CD4-positive, alpha-beta T cell (primary cell): ENCODE data around the gene FYN. TPM values are rescaled to one million over a fixed set of nuclear protein-coding genes. Genes with fewer than 3 reads are reported as not detected.
A peak's percentile ranks its signal among the peaks of the same experiment; 100 is the strongest.

Experiments
- ATAC-seq: fragments of 200-7000 bp; cut with Tn5 transposase; one replicate; pipeline ENCODE4 v1.10.0; 2022; ENCODE audit warnings: mild to moderate bottlenecking; ENCODE audit not compliant: poor library complexity
- CTCF ChIA-PET: fragments of 350-600 bp; sonication (Branson Sonifier 250); formaldehyde crosslinking; loops from one replicate; lab custom pipeline; 2021; ENCODE audit warnings: antibody characterized with exemption, inconsistent platforms; lab: Charles Lee
- POLR2A ChIA-PET: fragments of 350-600 bp; sonication (Branson Sonifier 250); formaldehyde crosslinking; loops from one replicate; lab custom pipeline; 2021; ENCODE audit warnings: antibody characterized with exemption, inconsistent platforms; lab: Charles Lee
- DNase-seq, 14 experiments: peaks; one replicate each; pipeline ENCODE4 v3.0.0-alpha.2; 2013 to 2020; ENCODE audit warnings: mixed read lengths in 2 of 14
- H3K27ac ChIP-seq, 2 donors: one replicate each; pipeline versions ENCODE4 v1.5.1 to v1.7.0; 2013; ENCODE audit warnings: low read length in 2 of 2, low read depth in 1 of 2, mild to moderate bottlenecking in 1 of 2
- H3K27me3 ChIP-seq, 2 experiments: 1 replicate in 1 of 2; 2 replicates in 1 of 2; pipeline versions ENCODE4 v1.6.1 to v1.7.0; 2013; ENCODE audit warnings: low read length in 2 of 2, control low read depth in 1 of 2, mild to moderate bottlenecking in 1 of 2, moderate library complexity in 1 of 2; ENCODE audit not compliant: insufficient read depth in 2 of 2, control insufficient read depth in 1 of 2
- H3K36me3 ChIP-seq: one replicate; pipeline ENCODE4 v1.6.1; 2013; ENCODE audit warnings: low read length, control low read depth; ENCODE audit not compliant: insufficient read depth
- H3K4me1 ChIP-seq: one replicate; pipeline ENCODE4 v1.6.1; 2013; ENCODE audit warnings: low read length, control low read depth; ENCODE audit not compliant: insufficient read depth
- H3K4me3 ChIP-seq: one replicate; pipeline ENCODE4 v1.5.1; 2013; ENCODE audit warnings: mild to moderate bottlenecking, low read length, moderate library complexity
- H3K9me3 ChIP-seq, 2 experiments: 1 replicate in 1 of 2; 2 replicates in 1 of 2; pipeline versions ENCODE4 v1.6.1 to v1.7.0; 2013; ENCODE audit warnings: low read length in 2 of 2, mild to moderate bottlenecking in 2 of 2, control low read depth in 1 of 2, moderate library complexity in 1 of 2; ENCODE audit not compliant: control insufficient read depth in 1 of 2, insufficient read depth in 1 of 2
- H3K27ac Mint-ChIP-seq: one replicate; pipeline ENCODE4 v1.8.0; 2020; ENCODE audit warnings: mixed read lengths
- H3K27me3 Mint-ChIP-seq: one replicate; pipeline ENCODE4 v1.8.0; 2021; ENCODE audit warnings: mixed read lengths
- H3K36me3 Mint-ChIP-seq: one replicate; pipeline ENCODE4 v1.8.0; 2021; ENCODE audit warnings: low read depth, mixed read lengths
- H3K4me1 Mint-ChIP-seq: one replicate; pipeline ENCODE4 v1.8.0; 2021; ENCODE audit warnings: low read depth, mixed read lengths
- H3K4me3 Mint-ChIP-seq: one replicate; pipeline ENCODE4 v1.8.0; 2020; ENCODE audit warnings: mild to moderate bottlenecking, mixed read lengths
- H3K9me3 Mint-ChIP-seq: one replicate; pipeline ENCODE4 v1.8.0; 2020; ENCODE audit warnings: mixed read lengths
- CTCF ChIP-seq: fragments of 200-600 bp; IDR thresholded peaks from one replicate; pipeline ENCODE4 v1.8.0; 2022; ENCODE audit warnings: antibody characterized with exemption, mild to moderate bottlenecking
- intact Hi-C, 2 experiments: fragments of 100-400 bp; cut with DNase I in 1 of 2; cut with micrococcal nuclease in 1 of 2; formaldehyde crosslinking; loops; one replicate each; pipeline versions ENCODE4 v1.15.1 to v1.9.0; 2023 to 2025; cut with DNase I, micrococcal nuclease
- total RNA-seq, 174 experiments: library from RNA in 2 of 174; stranded (reverse) in 2 of 174; gene quantifications; one replicate each; pipeline ENCODE4 v1.2.3 and lab custom pipeline; 2021 to 2026

FYN gene
- total RNA-seq, 2 experiments from 2014 or later = 419 TPM

GRCh38 chr6:111732390-111732789 is 140.9 kb downstream of the FYN start:
- Mint-ChIP-seq H3K9me3 (peaks cover 11% of the 10 kb centered on the region), H3K27ac (peak overlapping the region; percentile 93), H3K4me3 (no peak overlapping the region), H3K36me3 (peaks cover 93% of the 10 kb centered on the region), H3K27me3 (no peaks in the 10 kb centered on the region), H3K4me1 (peaks cover 88% of the 10 kb centered on the region)
- DNase-seq (no peak), ATAC-seq (no peak)
- intact Hi-C loops = no loop called here
- no peak for TF ChIP-seq CTCF
- CTCF ChIA-PET = no interaction called here
- Histone ChIP-seq H3K27ac (peak overlapping the region; percentile 5 to 56), H3K36me3 (peaks cover 54% of the 10 kb centered on the region), H3K4me1 (peaks cover 78% of the 10 kb centered on the region), H3K4me3 (no peak overlapping the region), H3K27me3 (no peaks in the 10 kb centered on the region), H3K9me3 (peaks cover 9 to 13% of the 10 kb centered on the region in 2 experiments)
- POLR2A ChIA-PET = interaction anchor here (0.6 kb wide), 1 partner anchor 43 kb away, joined by 3 read pairs; no protein-coding TSS in a partner anchor

DNA sequence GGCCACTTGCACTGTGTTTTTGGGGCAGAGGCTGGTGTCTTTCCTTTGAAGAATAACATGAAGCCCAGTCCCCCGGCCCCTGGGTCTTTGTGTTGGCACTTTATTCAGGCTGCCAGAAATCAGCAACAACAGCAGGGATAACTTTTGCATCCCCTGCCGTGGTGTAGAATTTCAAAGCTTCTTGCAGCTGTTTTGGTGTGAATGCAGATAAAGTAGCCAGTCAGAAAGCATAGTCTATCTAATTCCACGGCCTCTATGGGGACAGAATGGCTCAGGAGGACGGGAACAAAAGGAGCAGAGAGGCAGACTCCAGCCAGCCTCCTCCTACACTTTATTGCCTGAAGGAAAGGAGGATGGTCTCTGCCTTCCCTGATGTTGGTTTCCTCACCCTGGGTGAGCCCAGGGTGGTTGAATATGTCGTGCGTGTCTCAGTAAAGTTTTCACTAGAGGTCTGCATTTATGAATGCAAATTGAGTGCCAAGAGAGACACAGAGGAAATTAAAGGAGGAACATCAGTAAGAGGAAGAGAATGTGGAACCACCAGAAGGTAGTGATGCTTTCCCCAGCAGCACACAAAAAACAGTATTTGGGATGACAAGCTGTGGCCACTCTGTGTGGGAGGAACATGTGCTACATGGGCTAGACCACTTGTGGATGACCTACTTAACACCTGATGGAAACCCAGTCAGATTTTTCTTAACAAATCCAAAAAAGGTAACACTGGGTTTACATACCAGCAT is 141.6 kb downstream of the FYN start:
- Mint-ChIP-seq H3K36me3 (peaks cover 93% of the 10 kb centered on the region), H3K4me1 (peaks cover 88% of the 10 kb centered on the region), H3K4me3 (no peak overlapping the region), H3K27ac (peak overlapping the region; percentile 93), H3K27me3 (no peaks in the 10 kb centered on the region), H3K9me3 (peaks cover 11% of the 10 kb centered on the region)
- H3K4me1 ChIP-seq = peaks cover 72% of the 10 kb centered on the region
- TF ChIP-seq CTCF = no peak
- H3K9me3 ChIP-seq = peaks cover 9 to 13% of the 10 kb centered on the region in 2 experiments
- ChIA-PET CTCF (no interaction called here), POLR2A (interaction anchor here (0.8 to 1.0 kb wide), 2 partner anchors 16 to 48 kb away, joined by 3 to 4 read pairs; no protein-coding TSS in a partner anchor)
- ATAC-seq (no peak), DNase-seq (no peak)
- H3K27ac ChIP-seq = peak overlapping the region in 1 of 2 donors; percentile 56
- no peak overlapping the region for H3K4me3 ChIP-seq
- H3K36me3 ChIP-seq = peaks cover 55% of the 10 kb centered on the region
- H3K27me3 ChIP-seq = no peaks in the 10 kb centered on the region
- intact Hi-C loops = no loop called here

GRCh38 chr6:111730864-111731263 is 142.4 kb downstream of the FYN start:
- peaks cover 94% of the 10 kb centered on the region for H3K36me3 Mint-ChIP-seq
- H3K4me3 ChIP-seq = no peak overlapping the region
- H3K4me1 Mint-ChIP-seq = peaks cover 88% of the 10 kb centered on the region
- H3K27ac Mint-ChIP-seq = peak overlapping the region; percentile 93
- ChIA-PET POLR2A (interaction anchor here (1.0 kb wide), 1 partner anchor 49 kb away, joined by 3 read pairs; no protein-coding TSS in a partner anchor), CTCF (interaction anchor here (0.5 kb wide), 1 partner anchor 33 kb away, joined by 5 read pairs; no protein-coding TSS in a partner anchor)
- H3K27ac ChIP-seq = peak overlapping the region in 1 of 2 donors; percentile 15
- peaks cover 53% of the 10 kb centered on the region for H3K36me3 ChIP-seq
- DNase-seq = no peak
- peaks cover 9 to 13% of the 10 kb centered on the region in 2 experiments for H3K9me3 ChIP-seq
- no peaks in the 10 kb centered on the region for H3K27me3 Mint-ChIP-seq
- intact Hi-C loops = no loop called here
- peaks cover 11% of the 10 kb centered on the region for H3K9me3 Mint-ChIP-seq
- H3K4me3 Mint-ChIP-seq = peak overlapping the region; percentile 42
- no peak for TF ChIP-seq CTCF
- H3K27me3 ChIP-seq = no peaks in the 10 kb centered on the region
- H3K4me1 ChIP-seq = peaks cover 70% of the 10 kb centered on the region
- no peak for ATAC-seq
